IPS DF 4.7 (cell line): ENCODE data around the gene LGR6.
A peak's percentile ranks its signal among the peaks of the same experiment; 100 is the strongest.
"Not testable (repeated sequence)": the region's sequence is repeated elsewhere in the genome, so short reads cannot be mapped to it uniquely, and the experiment has no call there.

ENCODE experiments used
- DNase-seq: peaks from one replicate; pipeline ENCODE4 v3.0.0-alpha.2; 2013; ENCODE audit warnings: low spot score; ENCODE audit errors: extremely low read depth

LGR6 gene, protein sequence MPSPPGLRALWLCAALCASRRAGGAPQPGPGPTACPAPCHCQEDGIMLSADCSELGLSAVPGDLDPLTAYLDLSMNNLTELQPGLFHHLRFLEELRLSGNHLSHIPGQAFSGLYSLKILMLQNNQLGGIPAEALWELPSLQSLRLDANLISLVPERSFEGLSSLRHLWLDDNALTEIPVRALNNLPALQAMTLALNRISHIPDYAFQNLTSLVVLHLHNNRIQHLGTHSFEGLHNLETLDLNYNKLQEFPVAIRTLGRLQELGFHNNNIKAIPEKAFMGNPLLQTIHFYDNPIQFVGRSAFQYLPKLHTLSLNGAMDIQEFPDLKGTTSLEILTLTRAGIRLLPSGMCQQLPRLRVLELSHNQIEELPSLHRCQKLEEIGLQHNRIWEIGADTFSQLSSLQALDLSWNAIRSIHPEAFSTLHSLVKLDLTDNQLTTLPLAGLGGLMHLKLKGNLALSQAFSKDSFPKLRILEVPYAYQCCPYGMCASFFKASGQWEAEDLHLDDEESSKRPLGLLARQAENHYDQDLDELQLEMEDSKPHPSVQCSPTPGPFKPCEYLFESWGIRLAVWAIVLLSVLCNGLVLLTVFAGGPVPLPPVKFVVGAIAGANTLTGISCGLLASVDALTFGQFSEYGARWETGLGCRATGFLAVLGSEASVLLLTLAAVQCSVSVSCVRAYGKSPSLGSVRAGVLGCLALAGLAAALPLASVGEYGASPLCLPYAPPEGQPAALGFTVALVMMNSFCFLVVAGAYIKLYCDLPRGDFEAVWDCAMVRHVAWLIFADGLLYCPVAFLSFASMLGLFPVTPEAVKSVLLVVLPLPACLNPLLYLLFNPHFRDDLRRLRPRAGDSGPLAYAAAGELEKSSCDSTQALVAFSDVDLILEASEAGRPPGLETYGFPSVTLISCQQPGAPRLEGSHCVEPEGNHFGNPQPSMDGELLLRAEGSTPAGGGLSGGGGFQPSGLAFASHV

DNA sequence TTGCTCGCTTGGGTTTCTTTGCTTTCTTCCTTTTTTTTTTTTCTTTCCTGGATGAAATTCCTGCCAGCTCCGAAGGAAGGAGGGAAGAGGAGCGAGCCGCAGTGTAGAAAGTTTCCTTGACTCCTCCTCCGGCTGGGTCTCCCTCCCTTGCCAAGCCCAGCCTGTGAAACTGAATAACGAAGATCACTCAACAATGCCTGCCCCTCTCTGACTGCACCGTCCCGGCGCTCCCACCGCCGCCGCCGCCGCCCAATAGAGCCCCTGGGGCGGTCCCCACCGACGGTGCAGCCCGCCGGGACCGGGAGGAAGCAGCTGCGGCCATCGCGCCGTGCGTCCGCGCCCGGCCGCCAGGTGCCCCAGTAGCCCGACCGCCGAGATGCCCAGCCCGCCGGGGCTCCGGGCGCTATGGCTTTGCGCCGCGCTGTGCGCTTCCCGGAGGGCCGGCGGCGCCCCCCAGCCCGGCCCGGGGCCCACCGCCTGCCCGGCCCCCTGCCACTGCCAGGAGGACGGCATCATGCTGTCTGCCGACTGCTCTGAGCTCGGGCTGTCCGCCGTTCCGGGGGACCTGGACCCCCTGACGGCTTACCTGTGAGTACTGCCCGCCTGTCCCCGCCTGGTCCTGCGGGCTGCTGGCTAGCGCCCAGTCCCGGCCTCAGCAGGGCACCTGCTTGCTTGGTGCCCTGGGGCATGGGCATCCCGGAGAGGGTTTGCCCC is at the start of gene LGR6:
LGR6 (plus strand) TSS at position 186 of the 714 bp plus-strand sequence; CDS start at position 377, 191 bp downstream.
- DNase-seq = no peak

DNA sequence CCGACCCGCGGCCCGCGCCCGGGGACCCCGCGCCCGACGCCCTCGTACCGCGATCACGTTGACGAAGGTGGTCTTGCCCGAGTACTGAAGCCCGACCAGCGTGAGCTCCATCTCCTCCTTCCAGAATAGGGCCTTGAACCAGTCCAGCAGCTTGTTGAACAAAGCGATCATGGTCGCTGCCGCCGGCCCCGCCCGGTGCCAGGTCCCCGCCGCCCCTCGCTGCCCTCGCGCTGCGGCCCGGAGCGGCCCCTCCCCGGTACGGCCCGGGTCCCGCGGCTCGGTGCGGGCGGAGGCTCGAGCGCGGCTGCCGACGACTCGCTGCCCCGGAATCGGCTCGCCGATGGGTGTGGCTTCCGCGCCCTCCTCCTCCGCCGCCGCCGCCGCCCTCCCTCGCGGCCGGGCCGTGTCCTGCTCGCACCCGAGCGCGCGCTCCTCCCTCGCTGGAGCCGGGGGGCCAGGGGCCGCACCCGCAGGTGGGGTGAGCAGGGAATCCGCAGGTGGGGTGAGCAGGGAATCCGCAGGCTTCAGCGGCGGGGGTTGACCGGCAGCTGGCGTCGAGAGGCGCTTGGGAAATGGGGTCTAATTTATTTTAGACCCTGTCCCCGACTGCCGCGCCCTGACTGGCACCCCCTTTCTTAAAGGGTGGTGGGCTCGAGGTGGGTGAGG is 49.1 kb upstream of the LGR6 start, which contains the start of gene ARL8A:
ARL8A (minus strand) TSS at position 336 of the 666 bp plus-strand sequence; CDS start at position 171, 165 bp downstream.
- no peak for DNase-seq

DNA sequence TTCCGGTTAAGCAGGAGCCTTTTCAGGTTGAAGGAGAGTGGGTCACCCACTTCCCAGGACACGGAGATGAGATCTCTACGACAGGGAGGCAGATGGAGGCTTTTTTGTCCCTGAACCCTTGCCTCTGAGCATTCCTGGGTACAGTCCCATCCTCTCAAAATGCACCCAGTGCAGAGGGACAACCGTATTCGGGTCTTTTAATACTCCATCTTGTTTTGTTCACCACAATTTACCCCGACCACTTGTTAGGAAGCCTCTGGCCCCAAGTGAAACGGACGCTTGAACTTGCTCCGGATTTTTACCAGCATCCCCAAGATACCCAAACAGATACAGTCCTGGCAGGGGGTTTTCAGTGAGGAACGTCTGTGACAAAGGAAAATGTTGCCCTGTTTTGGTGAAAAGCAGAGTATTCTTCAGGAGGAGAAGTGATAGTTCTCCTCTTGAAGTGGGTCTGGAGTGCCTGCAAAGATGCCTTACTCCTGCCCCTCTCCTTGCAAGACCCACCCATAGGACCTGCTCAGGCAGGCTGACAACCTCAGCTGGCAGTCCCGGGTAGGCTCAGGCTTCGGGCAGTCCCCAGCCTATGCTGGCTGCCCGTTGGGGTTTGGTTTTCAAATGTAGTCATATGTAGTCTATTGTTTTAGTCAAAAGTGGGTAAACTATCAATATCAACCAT is 48.4 kb upstream of the LGR6 start:
- no peak for DNase-seq

DNA sequence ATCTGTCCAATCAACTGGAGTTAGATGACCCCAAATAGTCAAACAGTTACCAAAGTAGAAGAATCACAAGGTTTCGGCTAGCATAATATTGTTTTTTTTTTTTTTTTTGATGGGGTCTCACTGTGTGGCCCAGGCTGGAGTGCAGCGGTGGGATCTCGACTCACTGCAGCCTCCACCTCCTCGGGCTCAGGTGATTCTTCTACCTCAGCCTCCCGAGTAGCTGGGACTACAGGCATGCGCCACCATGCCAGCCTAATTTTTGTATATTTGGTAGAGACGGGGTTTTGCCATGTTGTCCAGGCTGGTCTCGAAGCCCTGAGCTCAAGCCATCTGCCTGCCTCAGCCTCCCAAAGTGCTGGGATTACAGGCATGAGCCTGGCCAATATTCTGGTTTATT is 47.9 kb upstream of the LGR6 start:
- not testable (repeated sequence) for DNase-seq

DNA sequence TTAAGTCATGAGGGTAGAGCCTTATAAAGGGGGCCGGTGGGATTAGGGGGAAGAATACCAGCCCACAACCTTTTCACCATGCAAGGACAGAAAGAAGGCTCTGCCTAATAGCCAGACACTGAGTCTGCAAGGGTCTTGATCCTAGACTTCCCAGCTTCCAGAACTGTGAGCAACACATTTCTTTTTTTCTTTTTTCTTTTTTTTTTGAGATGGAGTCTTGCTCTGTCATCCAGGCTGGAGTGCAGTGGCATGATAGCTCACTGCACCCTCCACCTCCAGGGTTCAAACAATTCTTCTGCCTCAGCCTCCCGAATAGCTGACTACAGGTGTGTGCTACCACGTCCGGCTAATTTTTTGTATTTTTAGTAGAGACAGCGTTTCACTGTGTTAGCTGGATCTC is 47.3 kb upstream of the LGR6 start:
- no peak for DNase-seq

DNA sequence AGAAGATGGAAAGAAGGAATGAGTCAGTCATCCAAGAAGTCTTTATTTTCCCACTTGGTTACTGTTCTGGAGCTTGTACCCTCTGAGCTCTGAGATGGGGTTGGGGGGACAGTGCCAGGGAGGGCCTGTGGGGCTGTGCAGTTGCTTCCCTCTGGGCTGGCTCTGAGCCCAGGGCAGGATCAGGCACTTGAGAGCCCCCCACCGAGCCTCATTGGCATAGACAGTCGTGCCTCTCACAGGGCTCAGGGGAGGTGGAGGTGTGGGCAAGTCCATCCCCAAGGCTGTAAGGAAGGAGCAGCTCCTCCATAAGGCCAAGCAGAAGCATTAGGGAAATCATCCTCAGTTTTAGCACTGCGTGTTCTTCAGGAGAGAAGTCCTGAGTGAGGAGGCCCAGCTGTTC is 46.6 kb upstream of the LGR6 start:
- no peak for DNase-seq

DNA sequence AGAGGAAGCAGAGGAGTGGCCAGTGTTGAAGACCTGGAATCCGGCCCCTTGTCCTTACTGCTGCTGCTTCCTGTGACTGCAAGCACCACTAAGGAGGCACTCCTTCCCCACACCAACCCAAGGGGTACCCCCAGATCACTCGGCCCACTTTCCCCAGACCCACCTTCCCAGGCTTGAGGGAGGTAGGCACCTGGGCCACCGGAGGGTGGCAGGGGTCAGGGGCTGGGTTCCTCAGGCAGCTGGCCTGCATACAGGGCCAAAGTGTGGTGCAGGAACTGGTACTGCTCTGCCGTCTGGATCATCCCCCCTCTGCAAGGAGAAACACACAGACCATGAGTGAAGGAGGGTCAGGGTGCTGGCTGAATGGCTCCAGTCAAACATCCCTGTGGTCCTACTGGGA is 45.2 kb upstream of the LGR6 start:
- DNase-seq = no peak

DNA sequence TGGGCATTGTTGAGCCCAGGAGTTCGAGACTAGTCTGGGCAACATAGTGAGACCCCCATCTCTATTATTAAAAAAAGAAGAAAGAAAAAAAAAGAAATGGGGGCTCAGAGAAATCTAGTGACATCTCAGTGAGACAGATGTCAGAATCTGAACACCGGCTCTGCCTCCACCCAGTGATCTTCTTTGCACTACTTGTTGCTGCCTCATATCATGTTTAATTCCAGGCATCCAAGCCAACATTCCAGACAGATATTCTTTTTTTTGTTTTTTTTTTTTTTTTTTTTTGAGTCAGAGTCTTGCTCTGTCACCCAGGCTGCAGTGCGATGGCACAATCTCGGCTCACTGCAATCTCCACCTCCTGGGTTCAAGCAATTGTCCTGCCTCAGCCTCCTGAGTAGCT is 44.0 kb upstream of the LGR6 start:
- DNase-seq = no peak

DNA sequence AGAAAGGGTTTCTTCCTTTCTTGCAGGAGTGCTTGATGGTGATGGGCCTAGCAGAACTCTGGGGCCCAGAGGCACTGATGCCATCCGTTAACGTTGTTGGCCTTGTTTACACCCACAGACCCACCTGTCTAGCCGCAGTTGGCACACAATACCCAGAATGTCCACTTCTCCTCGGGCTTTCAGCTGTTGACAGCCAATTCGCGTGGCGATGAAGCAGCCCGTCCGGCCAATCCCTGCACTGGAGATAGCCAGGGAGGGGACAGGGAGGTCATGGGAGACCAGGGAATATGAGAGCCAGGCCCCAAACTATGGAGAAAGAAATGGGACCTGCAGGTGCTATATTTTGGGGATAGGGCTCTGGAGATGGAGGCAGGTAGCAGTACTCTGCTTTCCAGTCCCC is 43.4 kb upstream of the LGR6 start:
- DNase-seq = no peak

DNA sequence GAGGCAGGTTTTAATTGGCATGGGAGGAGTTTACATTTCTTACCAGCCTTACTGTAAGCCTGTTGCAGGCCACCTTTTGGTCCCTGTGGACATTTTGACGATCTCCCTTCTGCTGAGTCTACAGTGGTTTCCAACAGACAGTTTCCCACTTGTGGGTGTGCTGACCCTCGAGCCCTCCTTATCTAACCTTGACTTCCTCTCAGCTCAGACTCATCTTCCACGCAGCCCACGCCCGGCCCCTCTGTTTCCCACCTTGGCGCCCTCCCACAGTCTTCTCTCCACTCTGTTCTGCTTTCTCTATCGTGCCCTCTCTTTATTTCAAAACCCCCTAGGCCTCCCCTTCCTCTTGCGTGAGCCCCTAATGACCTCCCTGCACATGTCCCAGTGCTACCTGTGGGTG is 43.0 kb upstream of the LGR6 start:
- DNase-seq = no peak

DNA sequence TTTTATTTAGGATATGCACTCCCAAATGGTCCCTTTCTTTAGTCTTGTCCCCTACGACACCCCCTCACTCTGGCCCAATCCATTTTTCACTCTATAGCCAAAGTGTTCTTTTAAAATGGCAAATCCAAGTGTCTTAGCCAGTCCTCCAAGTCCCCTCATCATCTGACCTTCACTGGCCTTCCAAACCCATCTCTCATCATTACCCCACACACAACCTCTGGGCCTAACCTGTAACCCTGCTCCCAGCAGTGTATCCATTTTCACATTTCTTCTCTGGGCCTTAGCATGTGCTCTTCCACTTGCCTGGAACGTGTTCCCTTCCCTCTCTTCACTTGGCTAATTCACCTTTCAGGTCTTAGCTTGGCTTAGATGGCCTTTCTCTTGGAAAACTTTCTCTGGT is 42.6 kb upstream of the LGR6 start:
- no peak for DNase-seq

DNA sequence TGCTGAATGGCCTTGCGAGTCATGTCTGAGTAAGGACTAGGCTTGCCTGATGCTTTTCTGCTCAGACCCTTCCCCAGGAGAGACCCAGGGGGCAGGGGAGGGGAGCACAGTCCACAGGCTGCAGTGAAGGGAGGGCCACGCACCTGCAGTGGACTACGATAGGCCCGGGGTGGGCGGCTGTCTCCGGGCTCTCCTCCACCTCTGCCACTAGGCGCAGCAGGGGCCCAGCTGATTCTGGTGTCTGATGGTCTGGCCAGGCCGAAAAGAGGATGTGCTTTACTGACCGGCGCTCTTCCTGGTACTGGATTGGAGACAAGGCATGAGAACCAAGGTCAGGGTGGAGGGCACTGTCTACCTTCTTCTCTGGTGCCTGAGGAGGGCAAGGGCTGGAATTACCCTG is 41.2 kb upstream of the LGR6 start:
- DNase-seq = no peak

DNA sequence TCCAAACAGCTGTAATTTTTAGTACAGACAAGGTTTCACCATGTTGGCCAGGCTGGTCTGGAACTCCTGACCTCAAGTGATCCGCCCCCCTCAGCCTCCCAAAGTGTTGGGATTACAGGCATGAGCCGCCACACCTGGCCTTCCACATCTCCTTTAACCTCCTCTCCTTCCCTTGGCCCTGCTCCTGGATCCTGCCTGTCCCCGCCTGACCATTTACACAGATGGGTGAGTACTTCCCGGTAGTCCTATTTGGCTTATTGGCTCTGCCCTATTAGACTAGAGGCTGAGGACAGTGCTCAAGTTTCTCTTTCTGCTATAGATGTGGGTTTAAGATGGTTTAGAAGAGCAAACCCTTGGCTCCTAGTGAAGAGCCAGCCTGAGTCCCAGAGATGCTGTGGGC is 40.3 kb upstream of the LGR6 start:
- no peak for DNase-seq

DNA sequence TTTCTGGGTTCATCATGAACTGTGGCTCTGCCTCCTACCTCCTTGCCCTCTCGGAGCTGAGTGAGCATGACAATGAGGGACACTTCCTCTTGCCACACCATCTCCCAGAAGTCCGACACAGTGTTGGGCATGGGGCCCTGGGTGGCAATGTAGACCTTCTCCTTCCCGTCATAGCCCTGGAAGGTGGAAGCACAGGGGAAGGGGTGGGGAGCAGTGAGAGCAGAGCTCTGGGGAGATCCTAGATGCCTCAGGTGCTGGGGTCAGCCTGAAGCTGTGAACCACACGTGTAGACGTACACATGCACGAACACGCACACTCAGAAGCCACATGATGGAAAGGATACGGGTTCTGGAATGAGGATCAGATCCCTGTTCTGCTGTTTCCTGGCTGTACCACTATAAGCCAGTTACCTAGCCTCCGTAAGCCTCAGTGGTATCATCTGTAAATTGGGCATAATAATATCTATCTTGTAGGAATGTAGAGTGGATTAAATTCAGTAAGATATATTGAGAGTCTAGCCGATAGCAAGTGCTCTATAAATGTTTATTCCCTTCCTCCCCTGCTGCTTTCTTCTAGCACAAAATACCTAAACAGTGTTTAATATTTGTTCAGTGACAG is 39.3 kb upstream of the LGR6 start:
- no peak for DNase-seq

DNA sequence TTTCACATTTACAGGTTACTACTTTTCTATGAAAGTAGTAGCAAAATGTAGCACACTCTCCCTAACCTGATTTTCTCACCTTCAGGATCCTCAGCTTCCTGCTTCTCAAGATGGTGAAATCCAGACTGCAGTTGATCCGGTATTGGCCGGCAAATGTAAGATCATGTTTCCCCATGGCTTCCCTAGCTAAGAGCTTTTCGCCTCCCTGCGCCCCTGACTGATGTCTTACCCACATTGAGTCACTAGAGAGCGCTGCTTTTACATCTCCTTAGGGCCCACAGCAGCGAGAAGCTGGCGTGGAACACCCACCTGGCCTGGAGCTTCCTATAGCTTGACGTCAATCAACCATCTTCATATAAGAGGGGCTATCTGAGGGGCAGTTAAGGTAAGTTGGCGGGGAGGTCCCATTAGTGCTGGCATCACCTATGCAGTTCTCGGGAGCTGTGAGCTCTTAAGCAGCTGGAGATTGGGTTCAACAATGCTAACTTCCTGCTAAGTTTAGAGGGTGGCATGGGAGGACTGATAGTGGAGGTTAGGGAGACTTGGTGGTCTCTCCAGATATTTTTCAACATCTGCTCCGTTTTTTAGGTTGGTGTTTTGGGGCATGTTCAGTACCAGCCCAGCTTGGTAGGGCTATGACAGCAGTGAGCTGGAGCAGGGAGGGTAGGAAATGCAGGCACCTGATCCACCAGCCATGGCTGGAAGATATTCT is 38.7 kb upstream of the LGR6 start:
- peak; percentile 72 for DNase-seq

DNA sequence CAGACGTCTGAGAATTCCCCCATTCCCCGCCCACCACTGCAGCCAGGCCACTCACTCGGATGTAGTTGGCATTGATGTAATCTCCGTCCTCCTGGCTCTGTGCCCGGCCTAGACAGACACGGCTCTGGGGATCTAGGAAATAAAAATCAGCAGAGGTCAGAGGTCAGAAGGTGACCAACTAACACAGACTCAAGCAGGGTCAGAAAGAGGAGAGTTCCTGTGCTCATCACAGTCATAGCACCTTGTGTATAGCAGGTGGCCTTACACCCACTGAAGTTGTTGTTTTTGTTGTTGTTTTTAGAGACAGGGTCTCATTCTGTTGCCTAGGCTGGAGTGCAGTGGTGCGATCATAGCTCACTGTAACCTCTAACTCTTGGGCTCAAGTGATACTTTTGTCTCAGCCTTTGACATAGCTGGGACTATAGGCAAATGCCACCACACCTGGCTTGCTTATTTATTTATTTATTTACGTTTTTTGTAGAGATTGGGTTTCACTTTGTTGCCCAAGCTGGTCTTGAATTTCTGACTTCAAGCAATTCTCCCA is 38.0 kb upstream of the LGR6 start:
- no peak for DNase-seq

DNA sequence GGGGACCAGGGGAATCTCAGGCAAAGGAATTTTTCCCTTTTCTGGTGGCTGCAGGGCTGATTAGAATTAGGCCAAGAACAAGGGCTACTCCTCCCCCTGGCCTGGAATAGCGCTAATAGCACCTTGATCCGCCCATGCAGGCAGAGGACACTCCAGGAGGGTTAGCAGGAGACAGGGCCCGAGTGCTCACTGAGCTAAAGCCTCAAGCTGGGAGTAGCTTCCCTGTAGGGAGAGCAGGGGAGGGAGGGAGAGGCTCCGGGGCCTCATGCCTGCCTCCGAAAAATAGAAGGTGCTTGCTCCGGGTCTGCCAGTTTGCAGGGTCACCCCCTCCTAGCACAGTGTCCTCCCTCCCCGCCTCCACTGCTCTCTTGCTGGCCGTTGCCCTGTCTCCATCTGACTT is 37.0 kb upstream of the LGR6 start:
- DNase-seq = no peak

DNA sequence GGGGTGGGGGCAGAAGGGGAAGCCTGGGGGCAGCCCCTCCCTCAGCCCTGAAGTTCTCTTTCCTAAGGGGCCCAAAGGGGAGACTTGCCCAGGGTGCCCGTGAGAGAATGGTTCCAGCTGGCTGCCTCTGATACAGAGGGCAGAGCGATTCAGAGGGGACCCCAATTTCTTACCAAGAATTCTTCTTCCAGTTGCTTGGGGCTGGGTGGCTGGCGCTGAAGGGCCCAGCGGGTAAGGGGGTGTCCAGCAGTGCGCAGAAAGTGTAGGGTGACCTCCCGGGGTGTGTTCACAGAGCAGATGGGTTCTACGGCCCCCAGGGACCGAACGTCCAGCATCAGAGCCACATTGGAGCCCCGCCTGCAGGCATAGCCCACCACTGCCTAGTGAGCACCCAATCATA is 35.7 kb upstream of the LGR6 start:
- no peak for DNase-seq
